ENCODE measurements around the gene CAPN14.

GRCh38 chr2:31176742-31177141 lies 40.6 kb downstream of the CAPN14 start:
- TF ChIP-seq EP300 (IDR thresholded peaks at IDR 0.05; ENCODE audit: low read depth) = no peak
- no peak for TF ChIP-seq CTCF (IDR thresholded peaks at IDR 0.05)
- no peak for TF ChIP-seq POLR2A (IDR thresholded peaks at IDR 0.05)

All from transverse colon (tissue), 3 donors.